HEK293T (cell line): ENCODE data around the gene CAMK2D.

ENCODE experiments used
- ARNT ChIP-seq: fragments of 450-650 bp; IDR thresholded peaks from 2 replicates; pipeline ENCODE4 v1.6.1; 2017; ENCODE audit warnings: mild to moderate bottlenecking
- BHLHE40 ChIP-seq: fragments of 450-650 bp; IDR thresholded peaks from 2 replicates; pipeline ENCODE4 v1.6.1; 2016; ENCODE audit warnings: mild to moderate bottlenecking, moderate library complexity, borderline replicate concordance
- CTBP1 ChIP-seq: fragments of 450-650 bp; IDR thresholded peaks from 2 replicates; pipeline ENCODE4 v1.6.1; 2016; ENCODE audit warnings: borderline replicate concordance
- ELF4 ChIP-seq: fragments of 450-650 bp; IDR thresholded peaks from 2 replicates; pipeline ENCODE4 v1.6.1; 2017; ENCODE audit warnings: antibody characterized with exemption
- FOXA1 ChIP-seq: fragments of 450-650 bp; IDR thresholded peaks from 2 replicates; pipeline ENCODE4 v1.6.1; 2016; ENCODE audit warnings: mild to moderate bottlenecking
- FOXM1 ChIP-seq: fragments of 450-650 bp; IDR thresholded peaks from 2 replicates; pipeline ENCODE4 v1.6.1; 2017; ENCODE audit warnings: mild to moderate bottlenecking, borderline replicate concordance
- HDGF ChIP-seq: fragments of 450-650 bp; IDR thresholded peaks from 2 replicates; pipeline ENCODE4 v1.6.1; 2017; ENCODE audit warnings: antibody characterized with exemption, borderline replicate concordance
- LEF1 ChIP-seq: fragments of 450-650 bp; IDR thresholded peaks from 2 replicates; pipeline ENCODE4 v1.6.1; 2017; ENCODE audit warnings: mild to moderate bottlenecking, borderline replicate concordance
- NFRKB ChIP-seq: fragments of 450-650 bp; IDR thresholded peaks from 2 replicates; pipeline ENCODE4 v1.6.1; 2016; ENCODE audit warnings: mild to moderate bottlenecking, moderate library complexity
- SP1 ChIP-seq: fragments of 450-650 bp; IDR thresholded peaks from 2 replicates; pipeline ENCODE4 v1.6.1; 2017
- SUZ12 ChIP-seq: fragments of 450-650 bp; IDR thresholded peaks from 2 replicates; pipeline ENCODE4 v1.6.1; 2016; ENCODE audit warnings: mild to moderate bottlenecking
- TARDBP ChIP-seq: fragments of 450-650 bp; IDR thresholded peaks from 2 replicates; pipeline ENCODE4 v1.6.1; 2016
- ZNF384 ChIP-seq: fragments of 450-650 bp; IDR thresholded peaks from 2 replicates; pipeline ENCODE4 v1.6.1; 2016
- TF ChIP-seq, protein P1 (sequence below): fragments of 450-650 bp; IDR thresholded peaks from 2 replicates; pipeline ENCODE4 v1.6.1; 2016

DNA sequence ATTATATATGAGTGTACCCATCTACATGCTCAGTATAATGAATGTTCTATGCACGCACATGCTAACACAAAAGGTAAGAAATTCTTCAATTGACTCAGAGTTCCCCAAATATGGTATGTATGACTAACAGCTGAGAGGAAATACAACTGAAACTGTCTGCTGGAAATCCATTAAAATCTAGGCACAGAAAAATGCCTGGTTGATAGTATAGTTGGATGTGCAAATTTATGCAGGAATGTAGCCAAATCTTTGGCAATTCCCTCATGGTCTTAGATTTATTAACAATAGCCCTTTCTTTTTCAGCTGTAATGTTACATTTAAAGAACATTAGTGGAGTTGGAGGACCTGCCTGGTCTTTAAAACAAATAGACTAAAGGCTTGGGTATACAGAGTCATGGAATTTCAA lies 5.5 kb downstream of the CAMK2D start:
- TF ChIP-seq HDGF (no peak), SP1 (no peak), BHLHE40 (no peak), FOXM1 (no peak), FOXA1 (no peak), NFRKB (no peak), LEF1 (no peak), TARDBP (no peak), SUZ12 (no peak), ARNT (no peak), ZNF384 (no peak), ELF4 (no peak), CTBP1 (no peak)
- TF ChIP-seq, protein P1, sequence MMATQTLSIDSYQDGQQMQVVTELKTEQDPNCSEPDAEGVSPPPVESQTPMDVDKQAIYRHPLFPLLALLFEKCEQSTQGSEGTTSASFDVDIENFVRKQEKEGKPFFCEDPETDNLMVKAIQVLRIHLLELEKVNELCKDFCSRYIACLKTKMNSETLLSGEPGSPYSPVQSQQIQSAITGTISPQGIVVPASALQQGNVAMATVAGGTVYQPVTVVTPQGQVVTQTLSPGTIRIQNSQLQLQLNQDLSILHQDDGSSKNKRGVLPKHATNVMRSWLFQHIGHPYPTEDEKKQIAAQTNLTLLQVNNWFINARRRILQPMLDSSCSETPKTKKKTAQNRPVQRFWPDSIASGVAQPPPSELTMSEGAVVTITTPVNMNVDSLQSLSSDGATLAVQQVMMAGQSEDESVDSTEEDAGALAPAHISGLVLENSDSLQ: no peak
